Kidney (tissue), 14 donors: ENCODE measurements around the gene OR2S2. TPM values are rescaled to one million over a fixed set of nuclear protein-coding genes. Genes with fewer than 3 reads are reported as not detected.

Source experiments
- DNase-seq, 5 donors: peaks; one replicate each; pipeline ENCODE4 v3.0.0-alpha.2; 2013 to 2020
- FAIRE-seq: peaks from 2 replicates; lab custom pipeline; 2012; peaks lifted over from hg19 to GRCh38; lab: Jason Lieb, UNC
- H3K27ac ChIP-seq, 2 donors: one replicate each; pipeline ENCODE4 v1.7.0; 2013; ENCODE audit warnings: low read depth in 2 of 2, low read length in 2 of 2, inconsistent platforms in 1 of 2
- H3K27me3 ChIP-seq: one replicate; pipeline ENCODE4 v1.7.1; 2013; ENCODE audit warnings: low read length, inconsistent platforms; ENCODE audit not compliant: control insufficient read depth, insufficient read depth
- H3K36me3 ChIP-seq, 3 donors: one replicate each; pipeline versions ENCODE4 v1.7.0 to v1.7.1; 2013; ENCODE audit warnings: low read length in 3 of 3, control low read depth in 1 of 3, inconsistent platforms in 1 of 3; ENCODE audit not compliant: insufficient read depth in 3 of 3, control insufficient read depth in 2 of 3
- H3K4me1 ChIP-seq, 3 donors: one replicate each; pipeline versions ENCODE4 v1.7.0 to v1.7.1; 2013; ENCODE audit warnings: low read length in 3 of 3, inconsistent platforms in 1 of 3, low read depth in 1 of 3; ENCODE audit not compliant: control insufficient read depth in 2 of 3, insufficient read depth in 2 of 3
- H3K4me3 ChIP-seq, 3 donors: one replicate each; pipeline versions ENCODE4 v1.7.0 to v1.8.1; 2013; ENCODE audit warnings: low read length in 3 of 3, control low read depth in 1 of 3, inconsistent platforms in 1 of 3
- H3K9ac ChIP-seq, 3 donors: one replicate each; pipeline versions ENCODE4 v1.7.0 to v1.7.1; 2013; ENCODE audit warnings: low read length in 3 of 3, control low read depth in 1 of 3, inconsistent platforms in 1 of 3
- H3K9me3 ChIP-seq, 3 donors: one replicate each; pipeline versions ENCODE4 v1.7.0 to v1.7.1; 2013; ENCODE audit warnings: low read length in 3 of 3, control low read depth in 1 of 3, inconsistent platforms in 1 of 3; ENCODE audit not compliant: control insufficient read depth in 2 of 3, insufficient read depth in 1 of 3
- intact Hi-C: fragments of 100-400 bp; cut with DNase I; formaldehyde crosslinking; loops from one replicate; pipeline ENCODE4 v1.11.1; 2022
- polyA plus RNA-seq: library from polyadenylated mRNA; stranded (reverse); fragments of 350-450 nt; fragmentation: Illumina TruSeq; extraction: RNeasy Lipid Tissue Mini Kit (QIAGEN cat#74804); gene quantifications from one replicate; pipeline ENCODE4 v1.2.3, GENCODE V29; 2014; ENCODE audit warnings: low read depth, low replicate concordance; ENCODE audit not compliant: insufficient read depth
- total RNA-seq: library from RNA; stranded (reverse); fragmentation: NEBNext Ultra II Directional; extraction: Animal tissue kit (Norgen Biotek cat#: 25700); gene quantifications from one replicate; pipeline ENCODE4 v1.2.1, GENCODE V29; 2021
- TF ChIP-seq, protein P1 (sequence below): IDR thresholded peaks from 3 replicates; pipeline ENCODE4 v1.5.1; 2012; ENCODE audit warnings: mild to moderate bottlenecking, moderate library complexity, borderline replicate concordance; ENCODE audit not compliant: insufficient read depth; ENCODE audit errors: extremely low read depth
- donor health status: control.
- donor health status: control.
- donor health status: control.
- donor health status: control.
- donor health status: control.
- donor health status: DM: yes; HTN: yes; CAD: no.
- donor health status: Normal renal cell carcinoma (clear cell type).

Gene OR2S2
- total and polyA plus RNA-seq, 2 donors from 2014 or later: not detected

DNA sequence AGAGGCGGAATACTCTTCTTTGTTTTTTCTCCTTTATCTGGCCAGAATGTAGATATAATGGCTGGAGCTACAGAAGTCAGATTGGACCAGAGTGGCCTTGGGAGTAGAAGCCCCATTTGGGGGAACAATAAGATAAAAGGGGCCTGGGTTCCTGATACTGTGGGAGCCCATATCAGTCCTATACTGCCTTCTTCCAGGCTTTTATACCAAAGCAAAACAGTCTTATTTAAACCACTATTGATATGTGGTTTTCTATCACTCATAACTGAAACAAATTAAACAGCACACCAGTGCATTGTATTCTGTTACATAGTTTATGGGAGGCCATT is 34.4 kb downstream of the OR2S2 start:
- Histone ChIP-seq H3K27me3 (no peaks in the 10 kb centered on the region), H3K27ac (peak overlapping the region; percentile 72 to 93), H3K9ac (no peak overlapping the region), H3K4me3 (no peak overlapping the region), H3K9me3 (no peaks in the 10 kb centered on the region), H3K4me1 (peaks cover 4 to 42% (median 20%) of the 10 kb centered on the region in 3 donors), H3K36me3 (no peaks in the 10 kb centered on the region)
- DNase-seq (no peak), FAIRE-seq (no peak)
- TF ChIP-seq, protein P1, sequence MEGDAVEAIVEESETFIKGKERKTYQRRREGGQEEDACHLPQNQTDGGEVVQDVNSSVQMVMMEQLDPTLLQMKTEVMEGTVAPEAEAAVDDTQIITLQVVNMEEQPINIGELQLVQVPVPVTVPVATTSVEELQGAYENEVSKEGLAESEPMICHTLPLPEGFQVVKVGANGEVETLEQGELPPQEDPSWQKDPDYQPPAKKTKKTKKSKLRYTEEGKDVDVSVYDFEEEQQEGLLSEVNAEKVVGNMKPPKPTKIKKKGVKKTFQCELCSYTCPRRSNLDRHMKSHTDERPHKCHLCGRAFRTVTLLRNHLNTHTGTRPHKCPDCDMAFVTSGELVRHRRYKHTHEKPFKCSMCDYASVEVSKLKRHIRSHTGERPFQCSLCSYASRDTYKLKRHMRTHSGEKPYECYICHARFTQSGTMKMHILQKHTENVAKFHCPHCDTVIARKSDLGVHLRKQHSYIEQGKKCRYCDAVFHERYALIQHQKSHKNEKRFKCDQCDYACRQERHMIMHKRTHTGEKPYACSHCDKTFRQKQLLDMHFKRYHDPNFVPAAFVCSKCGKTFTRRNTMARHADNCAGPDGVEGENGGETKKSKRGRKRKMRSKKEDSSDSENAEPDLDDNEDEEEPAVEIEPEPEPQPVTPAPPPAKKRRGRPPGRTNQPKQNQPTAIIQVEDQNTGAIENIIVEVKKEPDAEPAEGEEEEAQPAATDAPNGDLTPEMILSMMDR: no peak
- intact Hi-C loops: no loop called here

DNA sequence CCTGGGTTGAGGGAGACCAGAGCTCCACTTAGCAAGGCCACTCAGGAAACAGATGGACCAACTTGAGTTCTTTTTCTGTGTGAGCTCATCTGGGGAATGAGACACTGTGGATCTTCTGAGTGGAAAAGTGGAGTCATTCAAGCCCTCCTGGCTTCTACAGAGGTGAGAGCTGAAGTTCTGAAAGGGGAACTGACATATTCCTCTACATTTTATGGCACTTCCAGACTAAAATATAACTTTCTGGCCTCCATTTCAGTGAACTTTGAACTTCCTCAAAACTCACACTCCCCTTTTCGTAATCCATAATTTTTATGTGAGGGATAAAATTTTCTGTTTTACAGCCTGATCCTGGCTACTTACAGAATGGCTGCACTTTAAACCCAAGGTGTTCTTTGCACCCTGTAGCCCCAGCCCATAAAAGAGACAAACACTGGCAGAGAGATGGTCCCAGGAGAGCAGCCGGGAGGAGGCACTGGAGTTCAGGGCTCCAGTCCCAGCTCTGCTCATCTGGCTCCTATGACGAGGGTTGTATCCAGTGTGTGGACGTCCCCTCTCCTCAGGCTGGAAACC is 37.8 kb downstream of the OR2S2 start:
- intact Hi-C loops: no loop called here
- Histone ChIP-seq H3K9me3 (no peaks in the 10 kb centered on the region), H3K9ac (peak overlapping the region in 1 of 3 donors; percentile 22), H3K4me3 (no peak overlapping the region), H3K4me1 (peaks cover 4 to 43% (median 32%) of the 10 kb centered on the region in 3 donors), H3K36me3 (no peaks in the 10 kb centered on the region), H3K27ac (peak overlapping the region; percentile 59 to 61), H3K27me3 (no peaks in the 10 kb centered on the region)
- TF ChIP-seq, protein P1: no peak
- DNase-seq (no peak), FAIRE-seq (no peak)

DNA sequence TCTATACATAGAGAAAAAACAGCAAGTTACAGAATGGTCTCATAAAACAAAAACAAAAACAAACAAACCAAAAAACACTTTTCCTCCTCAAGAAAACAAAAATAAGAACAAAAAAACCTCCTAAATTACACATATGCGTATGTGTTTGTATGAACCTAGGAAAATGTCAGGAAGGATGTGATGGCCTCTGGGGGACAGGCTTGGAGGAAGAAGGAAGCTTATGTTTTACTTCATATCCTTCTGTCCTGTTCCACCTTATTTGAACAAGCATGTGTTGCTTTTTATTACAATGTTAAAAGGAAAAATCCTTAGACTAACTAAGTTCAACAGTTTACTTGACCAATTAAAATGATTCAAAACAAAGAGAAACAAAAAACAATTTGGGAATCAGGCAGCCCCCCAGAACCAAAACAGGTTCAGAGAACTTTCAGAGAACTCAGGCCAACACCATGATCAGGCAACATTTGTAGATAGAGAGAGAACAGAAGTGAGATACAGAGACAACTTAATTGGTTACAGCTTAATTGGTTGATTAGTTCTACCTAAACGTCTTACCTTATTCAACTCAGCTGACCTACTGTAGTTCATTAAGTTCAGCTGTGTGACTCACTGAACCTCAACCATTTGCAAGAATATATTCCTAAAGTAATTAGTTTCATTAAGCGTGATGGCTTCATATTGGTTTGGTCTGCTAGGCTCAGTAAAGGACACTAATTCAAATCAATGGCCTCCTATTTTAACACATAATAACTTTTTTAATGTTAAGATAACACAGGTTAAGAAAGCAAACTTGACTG is 38.5 kb downstream of the OR2S2 start:
- peaks cover 4 to 42% (median 32%) of the 10 kb centered on the region in 3 donors for H3K4me1 ChIP-seq
- H3K9ac ChIP-seq: peak overlapping the region in 1 of 3 donors; percentile 22
- DNase-seq (no peak), FAIRE-seq (no peak)
- intact Hi-C loops: no loop called here
- H3K4me3 ChIP-seq: no peak overlapping the region
- TF ChIP-seq, protein P1: no peak
- H3K27ac ChIP-seq: peak overlapping the region; percentile 59 to 61
- no peaks in the 10 kb centered on the region for H3K27me3 ChIP-seq
- H3K36me3 ChIP-seq: no peaks in the 10 kb centered on the region
- H3K9me3 ChIP-seq: no peaks in the 10 kb centered on the region
